ENCODE data around the gene PHLPP1.
"Not testable (repeated sequence)": the region's sequence is repeated elsewhere in the genome, so short reads cannot be mapped to it uniquely, and the experiment has no call there.

The PHLPP1 gene

DNA sequence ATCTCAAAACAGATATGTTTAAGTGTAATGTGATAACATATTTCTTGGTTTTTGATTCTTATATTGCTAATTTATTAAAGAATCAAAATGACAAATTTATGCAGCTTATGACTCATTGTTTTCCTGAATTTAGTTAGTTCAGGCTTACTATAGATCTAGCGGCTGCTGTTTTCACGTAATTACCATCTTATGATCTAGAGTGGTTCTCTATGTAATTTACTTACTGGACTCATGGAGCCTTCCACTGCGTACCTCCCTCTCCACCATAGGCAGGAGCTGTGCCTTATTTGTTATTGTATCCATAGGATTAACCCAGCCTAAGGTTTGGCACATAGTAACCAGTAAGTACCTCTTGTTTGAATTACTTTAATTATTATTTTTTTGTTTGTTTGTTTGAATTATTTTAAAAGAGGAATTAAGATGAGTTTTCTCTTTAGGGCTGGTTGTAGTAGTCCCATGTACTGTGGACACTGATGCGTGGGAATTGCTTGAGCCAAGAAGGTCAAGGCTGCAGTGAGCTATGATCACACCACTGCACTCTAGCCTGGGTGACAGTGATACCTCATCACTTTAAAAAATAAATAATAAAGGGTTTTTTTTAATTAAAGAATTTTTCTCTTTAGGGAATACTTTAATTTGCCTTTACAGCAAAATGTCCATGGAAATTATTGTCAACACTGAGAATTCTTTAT, 165.5 kb downstream of the PHLPP1 start:
- no peak for DNase-seq (ENCODE audit: low read depth in 1 of 2, low spot score in 1 of 2)

DNA sequence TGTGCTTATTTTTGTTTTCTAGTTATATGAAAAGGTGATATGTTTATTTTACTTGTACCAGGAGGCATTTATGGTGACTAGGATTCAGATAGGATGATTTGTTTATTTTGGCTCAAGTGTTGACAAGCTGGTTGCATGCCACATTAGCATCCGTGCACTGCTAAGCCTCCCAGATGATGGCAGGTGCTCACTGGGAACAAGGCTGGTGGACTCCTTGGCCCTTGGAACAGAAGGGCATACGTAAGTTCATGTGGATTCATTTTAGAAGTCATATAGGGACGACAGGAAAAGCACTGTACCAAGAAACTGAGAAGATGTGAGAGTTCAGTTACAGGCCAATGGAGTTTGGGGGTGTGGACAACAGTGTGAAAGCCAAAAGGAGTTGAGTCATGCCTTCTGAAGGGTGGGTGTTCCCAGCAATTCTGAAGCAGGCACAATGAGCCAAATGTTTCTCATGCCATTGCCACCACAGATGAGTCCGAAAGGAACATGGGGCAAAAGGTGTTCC, 166.2 kb downstream of the PHLPP1 start:
- no peak for DNase-seq (ENCODE audit: low read depth in 1 of 2, low spot score in 1 of 2)

DNA sequence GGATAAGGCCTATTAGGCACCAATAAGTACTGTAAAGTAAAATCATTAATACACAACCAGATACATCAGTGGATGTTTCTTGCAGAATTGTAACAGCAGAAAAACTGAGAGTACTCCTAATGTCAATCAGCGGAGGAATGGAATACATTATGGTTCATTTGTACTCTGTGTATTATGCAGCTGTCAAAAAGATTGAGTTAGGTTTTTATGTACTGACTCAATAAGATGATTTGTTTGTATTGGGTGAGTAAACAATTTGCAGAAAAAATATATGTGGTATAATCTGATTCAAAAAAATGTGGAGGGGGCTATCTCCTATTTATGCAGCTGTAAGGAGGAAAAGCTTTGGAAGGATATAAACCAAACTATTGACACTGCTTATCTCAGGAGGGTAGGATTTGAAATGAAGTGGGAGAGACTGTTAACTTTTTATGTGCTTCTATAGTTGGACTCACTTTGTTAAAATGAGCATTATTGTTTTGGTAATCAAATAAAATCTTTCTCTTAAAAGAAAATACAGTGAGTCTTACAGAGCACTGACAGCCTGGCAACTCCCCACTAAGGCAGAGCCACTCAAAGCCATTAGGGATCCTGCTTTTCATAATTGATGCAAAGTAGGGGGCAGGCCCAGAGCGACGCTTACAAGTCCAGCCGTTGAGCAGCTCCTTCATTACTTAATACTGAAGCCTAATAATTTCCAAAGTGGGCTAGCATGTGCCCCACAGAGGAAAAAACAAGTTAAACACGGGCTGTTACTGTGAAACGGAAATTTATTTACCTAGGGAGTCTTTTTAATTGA, 168.8 kb downstream of the PHLPP1 start:
- DNase-seq (ENCODE audit: low read depth in 1 of 2, low spot score in 1 of 2): no peak

DNA sequence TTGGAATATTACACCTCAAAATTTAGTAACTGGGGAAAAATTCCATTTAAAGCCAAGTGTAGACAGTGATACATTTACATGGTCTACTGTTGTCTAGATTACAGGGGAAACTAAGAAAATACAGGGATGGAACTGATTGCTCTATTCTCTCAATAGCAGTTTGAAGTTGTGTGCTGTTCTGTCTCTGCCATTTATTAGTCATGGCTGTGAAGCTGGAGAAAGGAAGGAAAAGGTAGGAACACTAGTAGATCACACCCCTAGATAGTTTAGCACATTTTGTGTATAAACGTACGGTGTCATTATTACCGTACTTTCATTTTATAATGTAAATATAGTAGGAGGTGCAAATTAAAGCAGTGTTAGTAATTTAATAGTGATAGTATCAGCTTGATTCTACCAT, 170.5 kb downstream of the PHLPP1 start:
- DNase-seq (ENCODE audit: low read depth in 1 of 2, low spot score in 1 of 2): no peak

DNA sequence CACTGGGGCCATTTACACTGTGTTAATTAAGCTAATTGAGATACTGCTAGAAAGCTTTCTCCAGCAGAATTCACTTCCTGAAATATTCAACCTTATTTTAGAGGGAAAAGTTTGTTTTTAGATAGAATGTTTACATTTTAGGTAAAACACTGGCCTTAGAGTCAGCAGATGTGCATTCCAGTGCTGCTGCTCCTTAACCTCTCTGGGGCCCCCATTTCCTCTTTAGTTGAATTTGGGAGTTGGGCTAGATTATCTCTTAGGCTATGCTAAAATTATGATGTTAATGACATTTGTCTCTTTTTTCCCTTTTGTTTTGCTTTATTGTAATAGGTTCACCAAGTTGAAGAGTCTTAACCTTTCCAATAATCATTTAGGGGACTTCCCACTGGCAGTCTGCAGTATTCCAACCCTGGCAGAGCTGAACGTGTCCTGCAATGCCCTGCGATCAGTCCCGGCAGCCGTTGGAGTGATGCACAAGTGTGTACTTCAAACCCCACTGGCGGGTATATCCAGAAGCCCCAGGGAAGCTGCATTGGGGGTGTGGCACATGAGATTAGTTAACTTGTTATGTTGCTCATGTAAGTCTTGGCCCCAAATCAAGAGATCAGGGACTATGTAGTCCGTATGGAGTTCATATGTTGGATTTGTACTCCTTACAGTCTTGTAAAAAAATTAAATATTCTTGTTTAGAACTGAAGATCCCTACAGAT, 179.5 kb downstream of the PHLPP1 start:
- DNase-seq (ENCODE audit: low read depth in 1 of 2, low spot score in 1 of 2): no peak

DNA sequence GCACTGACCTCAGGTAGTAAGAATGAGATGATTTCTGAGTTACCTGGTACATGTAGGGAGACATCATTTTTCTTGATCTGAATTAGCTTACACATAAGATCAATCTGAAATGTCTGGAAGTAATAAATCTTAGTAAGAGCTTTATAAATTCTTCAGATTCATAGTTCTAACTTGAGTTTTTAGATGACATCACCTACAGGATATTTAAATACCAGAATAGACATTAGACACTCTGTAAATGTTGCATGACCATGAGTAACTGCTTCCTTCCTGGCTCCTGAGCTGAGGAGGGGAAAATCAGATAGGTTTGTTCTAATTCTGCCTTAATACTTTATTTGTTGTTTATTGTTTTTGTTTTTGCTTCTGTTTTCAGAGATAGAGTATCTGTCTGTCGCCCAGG, 181.8 kb downstream of the PHLPP1 start:
- DNase-seq (ENCODE audit: low read depth in 1 of 2, low spot score in 1 of 2): no peak

DNA sequence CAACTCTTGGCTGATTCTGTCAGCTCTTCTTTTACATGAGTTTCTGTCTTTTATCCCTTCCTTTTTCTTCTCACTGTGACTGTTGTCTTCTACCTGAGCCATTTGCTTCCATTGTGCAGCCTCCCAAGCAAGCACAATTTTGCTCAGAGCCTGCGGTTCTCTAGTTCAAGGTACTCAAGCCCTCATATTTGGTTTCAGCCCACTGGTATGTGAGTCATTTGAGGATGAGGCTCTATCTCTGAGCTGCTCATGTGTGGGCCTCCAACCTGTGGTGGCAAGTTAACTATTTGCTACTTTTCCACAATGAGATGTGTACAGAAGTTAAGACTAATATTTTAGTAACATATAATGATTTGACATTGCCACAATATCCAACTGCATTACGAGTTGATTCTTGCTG, 183.0 kb downstream of the PHLPP1 start:
- no peak for DNase-seq (ENCODE audit: low read depth in 1 of 2, low spot score in 1 of 2)

DNA sequence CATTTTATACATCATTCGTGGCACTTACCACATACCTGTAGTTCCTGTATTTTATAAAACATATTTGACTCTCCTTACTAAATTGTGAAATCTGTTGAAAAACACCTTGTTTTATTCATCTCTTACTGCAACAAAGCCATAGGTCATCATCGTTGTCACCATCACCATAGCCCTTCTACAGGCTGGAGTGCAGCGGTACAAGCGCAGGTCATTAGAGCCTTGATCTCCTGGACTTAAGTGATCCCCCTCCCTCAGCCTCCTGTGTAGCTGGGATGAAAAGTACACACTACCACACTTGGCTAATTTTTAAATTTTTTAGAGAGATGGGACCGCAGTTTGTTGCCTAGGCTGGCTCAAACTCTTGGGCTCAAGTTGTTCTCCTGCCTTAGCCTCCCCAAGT, 184.2 kb downstream of the PHLPP1 start:
- DNase-seq (ENCODE audit: low read depth in 1 of 2, low spot score in 1 of 2): no peak

DNA sequence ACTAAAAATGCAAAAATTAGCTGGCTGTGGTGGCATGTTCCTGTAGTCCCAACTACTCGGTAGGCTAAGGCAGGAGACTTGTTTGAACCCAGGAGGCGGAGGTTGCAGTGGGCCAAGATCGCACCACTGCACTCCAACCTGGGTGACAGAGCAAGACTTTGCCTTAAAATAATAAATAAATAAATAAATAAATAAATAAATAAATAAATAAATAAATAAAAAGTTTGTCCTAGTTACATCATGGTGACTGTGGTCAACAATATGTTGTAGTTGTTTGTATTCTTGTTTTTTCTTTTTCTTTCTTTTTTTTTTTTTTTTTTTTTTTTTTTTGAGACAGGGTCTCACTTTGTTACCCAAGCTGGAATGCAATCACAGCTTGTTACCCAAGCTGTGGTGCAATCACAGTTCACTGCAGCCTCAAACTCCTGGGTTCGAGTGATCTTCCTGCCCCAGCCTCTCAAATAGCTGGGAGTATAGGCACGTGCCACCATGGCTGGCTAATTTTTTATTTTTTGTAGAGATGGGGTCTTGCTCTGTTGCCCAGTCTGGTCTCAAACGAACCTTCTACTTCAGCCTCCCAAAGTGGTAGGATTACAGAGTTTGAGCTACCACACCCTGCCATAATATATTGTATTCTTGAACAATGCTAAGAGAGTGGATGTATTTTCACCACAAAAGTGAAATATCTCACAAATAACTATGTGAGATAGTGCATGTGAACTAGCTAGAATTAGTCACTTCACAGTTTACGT, 185.0 kb downstream of the PHLPP1 start:
- DNase-seq (ENCODE audit: low read depth in 1 of 2, low spot score in 1 of 2): no peak

DNA sequence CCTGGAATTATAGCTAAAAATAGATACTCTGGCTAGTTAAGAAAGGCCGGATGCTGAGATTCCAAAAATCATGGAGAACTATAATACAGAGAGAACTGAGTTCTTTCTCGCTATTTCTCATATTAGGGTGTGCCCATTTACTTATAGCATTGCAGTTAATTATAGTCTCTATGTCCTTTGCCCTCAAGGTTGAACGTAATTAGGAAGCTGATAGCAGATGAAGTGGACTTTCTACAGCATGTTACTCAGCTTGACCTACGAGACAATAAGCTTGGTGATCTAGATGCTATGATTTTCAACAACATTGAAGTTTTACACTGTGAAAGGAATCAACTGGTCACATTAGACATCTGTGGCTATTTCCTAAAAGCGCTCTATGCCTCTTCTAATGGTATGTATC, 187.4 kb downstream of the PHLPP1 start:
- DNase-seq (ENCODE audit: low read depth in 1 of 2, low spot score in 1 of 2): no peak

DNA sequence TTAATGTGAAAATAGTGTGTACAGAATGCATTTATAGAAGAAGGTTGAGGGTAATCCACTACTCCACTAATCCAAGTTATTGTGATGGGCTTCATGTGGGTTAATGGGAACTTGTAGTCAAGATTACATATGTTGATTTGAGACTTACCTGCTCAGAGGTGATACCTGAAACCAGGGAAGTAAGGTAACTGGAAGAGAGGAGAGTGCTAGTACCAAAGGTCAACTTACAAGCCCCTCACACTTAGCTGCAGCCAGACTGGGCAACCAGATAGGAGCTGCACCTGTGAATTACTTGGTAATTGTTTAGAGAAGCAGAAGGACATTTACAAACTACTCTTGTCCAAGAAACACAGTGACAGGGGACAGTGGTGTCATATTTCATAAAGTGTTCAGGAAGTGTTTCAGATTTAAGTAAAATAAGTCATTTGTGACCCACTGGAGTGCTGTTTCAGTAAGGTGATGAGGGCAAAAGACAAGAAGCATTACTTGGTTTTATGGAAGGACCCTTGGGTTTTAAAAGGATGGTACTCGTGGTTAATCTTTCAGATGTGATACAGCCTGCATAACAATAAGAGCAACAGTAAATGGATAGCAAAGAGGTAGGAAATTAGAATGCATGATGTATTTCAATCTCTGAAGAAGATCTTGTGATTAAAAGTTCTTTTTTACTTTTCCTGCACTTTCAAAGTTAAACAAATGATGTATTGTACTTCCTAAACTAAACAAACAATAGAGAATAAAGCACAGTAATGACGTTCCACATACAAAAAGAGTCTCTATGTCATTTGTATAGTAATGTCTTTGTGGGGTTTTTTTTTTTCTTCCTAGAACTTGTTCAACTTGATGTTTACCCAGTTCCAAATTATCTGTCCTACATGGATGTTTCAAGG, 189.3 kb downstream of the PHLPP1 start:
- no peak for DNase-seq (ENCODE audit: low read depth in 1 of 2, low spot score in 1 of 2)

DNA sequence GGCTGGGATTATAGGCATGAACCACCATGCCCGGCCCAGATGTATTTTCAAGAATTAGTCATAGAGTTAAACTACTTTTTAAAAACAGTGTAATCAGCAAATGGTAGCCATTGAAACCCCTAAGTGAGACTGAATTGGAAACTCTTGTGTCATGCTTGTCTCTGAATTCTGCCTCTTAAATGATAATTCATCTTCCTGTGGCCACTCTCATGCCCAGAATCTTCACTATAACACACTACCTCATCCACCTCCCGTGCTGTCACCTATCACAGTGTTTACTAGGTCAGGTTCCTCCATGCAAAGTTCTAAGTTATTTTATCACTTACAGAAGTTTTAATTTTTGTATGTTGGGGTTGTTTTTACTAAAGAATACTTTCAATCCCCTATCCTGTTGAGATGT, 197.5 kb downstream of the PHLPP1 start:
- DNase-seq (ENCODE audit: low read depth in 1 of 2, low spot score in 1 of 2): no peak

DNA sequence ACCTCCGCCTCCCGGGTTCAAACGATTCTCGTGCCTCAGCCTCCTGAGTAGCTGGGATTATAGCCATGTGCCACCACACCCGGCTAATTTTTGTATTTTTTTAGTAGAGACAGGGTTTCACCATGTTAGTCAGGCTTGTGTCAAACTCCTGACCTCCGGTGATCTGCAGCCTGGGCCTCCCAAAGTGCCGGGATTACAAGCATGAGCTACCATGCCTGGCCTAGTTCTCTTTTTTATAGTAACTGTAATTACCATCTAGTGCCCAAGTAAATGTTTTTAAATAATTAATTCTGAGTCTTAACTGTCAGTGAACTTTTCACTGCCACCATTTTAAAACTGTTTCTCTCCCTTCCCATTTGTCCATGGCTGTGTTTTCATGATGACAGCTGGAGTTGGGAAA, 198.5 kb downstream of the PHLPP1 start:
- DNase-seq (ENCODE audit: low read depth in 1 of 2, low spot score in 1 of 2): not testable (repeated sequence)

DNA sequence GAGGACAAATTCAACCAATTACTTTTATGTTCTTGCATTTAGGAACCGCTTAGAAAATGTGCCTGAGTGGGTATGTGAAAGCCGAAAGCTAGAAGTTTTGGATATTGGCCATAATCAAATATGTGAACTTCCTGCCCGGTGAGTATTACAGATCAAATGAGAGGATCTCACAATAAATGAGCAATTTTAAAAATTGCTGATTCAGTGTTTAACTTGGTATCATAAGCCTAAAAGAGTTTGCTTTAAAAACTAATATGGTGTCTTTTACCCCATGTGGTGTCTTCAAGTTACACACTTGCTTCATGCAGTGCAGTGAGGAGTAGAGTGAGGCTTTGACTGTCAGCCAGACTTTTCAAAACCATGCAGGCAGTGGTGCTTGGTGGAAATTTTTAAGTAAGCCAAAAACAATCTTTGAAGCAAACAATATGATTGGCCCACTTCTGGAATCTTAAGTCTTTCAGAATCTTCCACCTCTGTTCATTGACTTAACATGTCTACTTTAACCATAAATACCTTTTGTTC, 199.6 kb downstream of the PHLPP1 start:
- DNase-seq (ENCODE audit: low read depth in 1 of 2, low spot score in 1 of 2): no peak

DNA sequence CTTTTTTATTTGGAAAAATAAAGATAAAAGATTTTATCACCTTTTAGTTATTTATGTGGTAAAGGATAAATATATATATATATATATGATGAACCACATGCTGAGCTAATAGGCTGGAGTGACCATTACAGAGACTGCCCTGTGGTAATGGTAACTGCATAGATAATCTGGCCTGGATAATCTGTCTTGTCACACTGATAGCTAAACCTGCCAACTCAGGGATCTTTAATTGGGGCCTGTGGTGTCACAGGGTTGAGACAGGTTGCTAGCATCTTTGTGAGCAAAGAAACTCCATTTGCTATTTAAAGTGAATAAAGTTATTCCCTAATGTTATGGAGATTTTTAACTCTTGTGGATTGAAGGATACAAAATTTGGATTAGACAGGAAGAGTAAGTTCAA, 203.0 kb downstream of the PHLPP1 start:
- no peak for DNase-seq (ENCODE audit: low read depth in 1 of 2, low spot score in 1 of 2)

DNA sequence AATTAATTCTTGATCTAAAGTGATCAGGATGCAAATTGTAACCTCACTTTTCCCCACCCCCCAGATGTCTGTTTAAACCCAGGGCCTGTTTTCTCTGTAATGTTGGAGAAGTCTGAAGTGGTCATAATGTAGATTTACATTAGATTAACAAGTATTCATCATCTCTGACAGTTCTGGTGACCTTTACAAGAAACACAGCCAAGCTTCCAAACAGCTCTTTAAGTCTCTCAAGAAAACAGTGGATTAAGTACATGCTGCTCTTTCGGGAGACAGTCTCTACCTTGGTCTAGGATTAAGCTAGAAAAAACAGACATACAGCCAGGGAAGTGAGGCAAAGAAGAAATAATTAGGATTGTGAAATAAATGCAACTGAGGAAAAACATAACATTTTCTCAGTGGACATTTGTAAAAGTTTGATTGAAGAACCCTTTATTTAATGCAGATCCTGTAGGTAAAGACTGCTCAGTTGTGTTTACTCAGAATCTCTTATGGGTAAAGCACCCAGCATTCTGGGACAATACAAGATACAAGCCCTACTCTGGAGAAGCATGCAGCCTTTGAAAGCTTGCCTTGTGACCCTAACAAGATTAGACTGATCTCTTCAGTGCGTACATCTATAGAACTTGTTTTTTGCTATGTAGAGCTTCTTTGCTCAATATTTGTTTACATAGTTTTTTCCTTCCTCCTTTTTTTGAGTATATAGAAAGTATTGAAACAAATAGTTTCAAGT, 203.9 kb downstream of the PHLPP1 start:
- no peak for DNase-seq (ENCODE audit: low read depth in 1 of 2, low spot score in 1 of 2)

DNA sequence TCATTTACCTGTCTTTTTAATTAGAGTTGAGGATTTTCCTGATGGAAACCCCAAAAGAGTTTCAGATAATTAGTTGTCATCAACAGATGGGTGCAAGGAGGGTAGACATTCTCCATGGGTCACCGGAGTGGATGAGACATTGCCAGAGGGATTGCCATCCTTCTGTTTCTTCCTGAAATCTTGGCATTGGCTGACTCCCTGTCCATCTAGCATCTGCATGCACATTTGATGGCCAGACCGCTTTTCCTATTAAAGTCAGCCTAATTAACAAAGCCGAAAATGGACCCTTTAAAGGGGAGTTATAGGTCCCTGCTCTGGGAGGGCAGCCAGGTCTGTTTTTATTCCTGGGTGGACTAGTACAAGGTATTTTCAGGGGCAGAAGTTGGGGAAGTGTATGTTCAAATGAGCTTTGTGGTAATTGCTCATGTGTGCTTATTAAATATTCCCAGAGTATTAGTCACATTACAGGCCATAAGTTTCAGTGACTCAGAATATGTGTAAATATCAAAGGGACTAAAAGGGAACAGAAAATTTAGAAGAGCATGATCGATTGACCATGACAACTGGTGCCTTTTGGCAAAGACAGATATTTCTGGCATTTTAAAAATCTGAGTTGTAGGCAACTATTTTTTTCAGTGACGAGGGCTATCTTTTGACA, 209.8 kb downstream of the PHLPP1 start:
- DNase-seq (ENCODE audit: low read depth in 1 of 2, low spot score in 1 of 2): no peak

DNA sequence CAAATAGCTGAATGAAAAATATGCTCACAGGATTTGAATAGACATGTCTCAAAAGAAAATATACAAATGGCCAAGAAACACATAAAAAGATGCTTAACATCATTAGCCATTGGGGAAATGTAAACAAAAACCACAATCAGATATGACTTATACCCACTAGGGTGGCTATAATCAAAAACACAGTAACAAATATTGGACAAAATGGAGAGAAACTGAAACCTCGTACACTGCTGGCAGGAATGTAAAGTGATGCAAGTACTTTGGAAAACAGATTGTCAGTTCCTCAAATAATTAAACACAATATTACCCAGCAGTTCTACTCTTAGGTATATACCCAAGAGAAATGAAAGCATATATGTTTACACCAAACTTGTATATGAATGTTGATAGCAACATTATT, 213.0 kb downstream of the PHLPP1 start:
- no peak for DNase-seq (ENCODE audit: low read depth in 1 of 2, low spot score in 1 of 2)

All from stimulated activated CD4-positive, alpha-beta T cell treated with anti-CD3 and anti-CD28 coated beads, Interleukin-15, amount 100 ng/mL, for 1 hour (primary cell).